HEK293 (cell line): ENCODE measurements around the gene BORCS8.

Experiments used
- CTCF ChIP-seq: fragments of 450-650 bp; formaldehyde crosslinking; IDR thresholded peaks from 2 replicates; pipeline ENCODE4 v1.5.1; 2016; ENCODE audit warnings: missing biosample characterization, missing genetic modification characterization
- TRIM28 ChIP-seq: IDR thresholded peaks from 2 replicates; pipeline ENCODE4 v1.6.1; 2011; ENCODE audit warnings: low read length, control low read depth, borderline replicate concordance
- ZNF146 ChIP-seq: fragments of 450-650 bp; formaldehyde crosslinking; IDR thresholded peaks from 2 replicates; pipeline ENCODE4 v1.5.1; 2016; ENCODE audit warnings: missing biosample characterization, missing genetic modification characterization
- ZNF350 ChIP-seq: fragments of 450-650 bp; formaldehyde crosslinking; IDR thresholded peaks from 2 replicates; pipeline ENCODE4 v1.5.0; 2017; ENCODE audit warnings: missing biosample characterization, mild to moderate bottlenecking, missing genetic modification characterization

- TF ChIP-seq CTCF (tag by site-specific recombination) (no peak), ZNF350 (tag by site-specific recombination) (no peak), ZNF146 (tag by site-specific recombination) (no peak), TRIM28 (no peak)
Measured at GRCh38 chr19:19176950-19177349, 15.0 kb downstream of the BORCS8 start.
